ENCODE measurements around the gene ZNF608. TPM values are rescaled to one million over a fixed set of nuclear protein-coding genes. Genes with fewer than 3 reads are reported as not detected.

Gene ZNF608
- polyA plus RNA-seq, 3 donors = 60.7 to 80.8 (median 71.9) TPM

- peak; percentile 87 for DNase-seq
Measured at GRCh38 chr5:124741711-124742496, 4.5 kb downstream of the ZNF608 start.

- no peak for DNase-seq
Measured at GRCh38 chr5:124740991-124741583, 5.4 kb downstream of the ZNF608 start.

GRCh38 chr5:124740071-124740470 lies 6.4 kb downstream of the ZNF608 start:
- no peak for DNase-seq

- DNase-seq = no peak
Measured at GRCh38 chr5:124739634-124740025, 6.8 kb downstream of the ZNF608 start.

GRCh38 chr5:124738681-124739633 lies 7.5 kb downstream of the ZNF608 start:
- DNase-seq = no peak

GRCh38 chr5:124737651-124738050 lies 8.8 kb downstream of the ZNF608 start:
- no peak for DNase-seq

- DNase-seq = no peak
Measured at GRCh38 chr5:124736805-124737188, 9.6 kb downstream of the ZNF608 start.

GRCh38 chr5:124736082-124736804 lies 10.2 kb downstream of the ZNF608 start:
- no peak for DNase-seq

GRCh38 chr5:124735169-124735858 lies 11.1 kb downstream of the ZNF608 start:
- no peak for DNase-seq

GRCh38 chr5:124734574-124735168 lies 11.8 kb downstream of the ZNF608 start:
- DNase-seq = no peak

GRCh38 chr5:124733329-124733650 lies 13.1 kb downstream of the ZNF608 start:
- DNase-seq = no peak

- DNase-seq = no peak
Measured at GRCh38 chr5:124732428-124733328, 13.8 kb downstream of the ZNF608 start.

GRCh38 chr5:124730381-124730780 lies 16.1 kb downstream of the ZNF608 start:
- no peak for DNase-seq

- no peak for DNase-seq
Measured at GRCh38 chr5:124729720-124730359, 16.6 kb downstream of the ZNF608 start.

GRCh38 chr5:124728968-124729332 lies 17.5 kb downstream of the ZNF608 start:
- no peak for DNase-seq

- no peak for DNase-seq
Measured at GRCh38 chr5:124728331-124728967, 18.0 kb downstream of the ZNF608 start.

GRCh38 chr5:124726631-124727362 lies 19.6 kb downstream of the ZNF608 start:
- DNase-seq = no peak

- DNase-seq = no peak
Measured at GRCh38 chr5:124725622-124726258, 20.7 kb downstream of the ZNF608 start.

All from renal pelvis (tissue), 4 donors.